Body of pancreas (tissue), 4 donors: ENCODE results near the gene MASP1.

Source experiments
- CTCF ChIP-seq, 7 experiments: fragments of 450-650 bp in 4 of 7; fragments of 200-600 bp in 3 of 7; sonication (generic) in 3 of 7; IDR thresholded peaks; one replicate each; pipeline ENCODE4 v1.5.1; 2016 to 2019; ENCODE audit warnings: antibody characterized with exemption in 7 of 7
- POLR2A ChIP-seq, 3 donors: fragments of 450-650 bp; IDR thresholded peaks; one replicate each; pipeline ENCODE4 v1.6.1; 2016; ENCODE audit warnings: antibody characterized with exemption in 3 of 3, mild to moderate bottlenecking in 2 of 3

GRCh38 chr3:187185759-187186158, 105.8 kb downstream of the MASP1 start:
- TF ChIP-seq POLR2A (IDR thresholded peaks at IDR 0.05) = no peak
- TF ChIP-seq CTCF (IDR thresholded peaks at IDR 0.05) = no peak
